Transverse colon (tissue), 4 donors: ENCODE measurements around the gene PTH2.

ENCODE experiments used
- EP300 ChIP-seq: sonication (generic); formaldehyde crosslinking; IDR thresholded peaks from one replicate; pipeline ENCODE4 v1.6.1; 2017; ENCODE audit warnings: antibody characterized with exemption, low read depth
- POLR2A ChIP-seq: fragments of 450-650 bp; IDR thresholded peaks from one replicate; pipeline ENCODE4 v1.6.1; 2016; ENCODE audit warnings: antibody characterized with exemption, mild to moderate bottlenecking, moderate library complexity
- POLR2AphosphoS5 ChIP-seq, 3 donors: sonication (generic); formaldehyde crosslinking; IDR thresholded peaks; one replicate each; pipeline ENCODE4 v1.6.1; 2016; ENCODE audit warnings: antibody characterized with exemption in 3 of 3
- TF ChIP-seq, protein P1 (sequence below), 5 experiments: fragments of 200-600 bp in 3 of 5; fragments of 450-650 bp in 2 of 5; sonication (generic) in 3 of 5; IDR thresholded peaks; 1 replicate in 2 of 5; 2 replicates in 3 of 5; pipeline ENCODE4 v1.5.1; 2016 to 2017; ENCODE audit warnings: antibody characterized with exemption in 5 of 5, inconsistent platforms in 3 of 5, mild to moderate bottlenecking in 2 of 5, moderate library complexity in 1 of 5

GRCh38 chr19:49448432-49448786, 25.2 kb upstream of the PTH2 start:
- TF ChIP-seq, protein P1, sequence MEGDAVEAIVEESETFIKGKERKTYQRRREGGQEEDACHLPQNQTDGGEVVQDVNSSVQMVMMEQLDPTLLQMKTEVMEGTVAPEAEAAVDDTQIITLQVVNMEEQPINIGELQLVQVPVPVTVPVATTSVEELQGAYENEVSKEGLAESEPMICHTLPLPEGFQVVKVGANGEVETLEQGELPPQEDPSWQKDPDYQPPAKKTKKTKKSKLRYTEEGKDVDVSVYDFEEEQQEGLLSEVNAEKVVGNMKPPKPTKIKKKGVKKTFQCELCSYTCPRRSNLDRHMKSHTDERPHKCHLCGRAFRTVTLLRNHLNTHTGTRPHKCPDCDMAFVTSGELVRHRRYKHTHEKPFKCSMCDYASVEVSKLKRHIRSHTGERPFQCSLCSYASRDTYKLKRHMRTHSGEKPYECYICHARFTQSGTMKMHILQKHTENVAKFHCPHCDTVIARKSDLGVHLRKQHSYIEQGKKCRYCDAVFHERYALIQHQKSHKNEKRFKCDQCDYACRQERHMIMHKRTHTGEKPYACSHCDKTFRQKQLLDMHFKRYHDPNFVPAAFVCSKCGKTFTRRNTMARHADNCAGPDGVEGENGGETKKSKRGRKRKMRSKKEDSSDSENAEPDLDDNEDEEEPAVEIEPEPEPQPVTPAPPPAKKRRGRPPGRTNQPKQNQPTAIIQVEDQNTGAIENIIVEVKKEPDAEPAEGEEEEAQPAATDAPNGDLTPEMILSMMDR (IDR thresholded peaks at IDR 0.05), result no peak
- no peak for TF ChIP-seq EP300
- TF ChIP-seq POLR2A, result no peak
- no peak for TF ChIP-seq POLR2AphosphoS5 (IDR thresholded peaks at IDR 0.05)
